Mesendoderm (in vitro differentiated cells): ENCODE measurements around the gene DCLRE1B.

ENCODE experiments used
- DNase-seq: peaks from one replicate; pipeline ENCODE4 v3.0.0; 2013
- H2AK5ac ChIP-seq: 2 replicates; pipeline ENCODE4 v1.6.1; 2013; ENCODE audit warnings: low read length, inconsistent platforms
- H2BK120ac ChIP-seq: 2 replicates; pipeline ENCODE4 v1.6.1; 2013; ENCODE audit warnings: low read depth, mild to moderate bottlenecking, low read length, moderate library complexity, mixed read lengths
- H2BK15ac ChIP-seq: replicated peaks from 2 replicates; pipeline ENCODE4 v1.6.1; 2013; ENCODE audit warnings: low read depth, mild to moderate bottlenecking, moderate library complexity
- H2BK5ac ChIP-seq: 2 replicates; pipeline ENCODE4 v1.6.1; 2013; ENCODE audit warnings: low read length, inconsistent platforms
- H3K18ac ChIP-seq: 2 replicates; pipeline ENCODE4 v1.6.1; 2013; ENCODE audit warnings: mild to moderate bottlenecking, low read length, mixed read lengths
- H3K23ac ChIP-seq: one replicate; pipeline ENCODE4 v1.6.1; 2013; ENCODE audit warnings: low read length
- H3K27ac ChIP-seq: 2 replicates; pipeline ENCODE4 v1.5.1; 2013; ENCODE audit warnings: low read depth, mild to moderate bottlenecking, inconsistent platforms, low read length, moderate library complexity
- H3K27me3 ChIP-seq: 2 replicates; pipeline ENCODE4 v1.6.1; 2013; ENCODE audit warnings: low read length, control low read depth, mild to moderate bottlenecking, inconsistent platforms; ENCODE audit not compliant: insufficient read depth, poor library complexity
- H3K36me3 ChIP-seq: 2 replicates; pipeline ENCODE4 v1.6.1; 2013; ENCODE audit warnings: low read length, inconsistent platforms; ENCODE audit not compliant: control insufficient read depth, insufficient read depth
- H3K4ac ChIP-seq: one replicate; pipeline ENCODE4 v1.6.1; 2013; ENCODE audit warnings: low read depth, mild to moderate bottlenecking, low read length, moderate library complexity
- H3K4me1 ChIP-seq: 2 replicates; pipeline ENCODE4 v1.6.1; 2013; ENCODE audit warnings: low read depth, low read length, inconsistent platforms; ENCODE audit not compliant: control insufficient read depth
- H3K4me2 ChIP-seq: 2 replicates; pipeline ENCODE4 v1.6.1; 2013; ENCODE audit warnings: low read length
- H3K4me3 ChIP-seq: 2 replicates; pipeline ENCODE4 v1.5.1; 2013; ENCODE audit warnings: mild to moderate bottlenecking, low read length
- H3K56ac ChIP-seq: one replicate; pipeline ENCODE4 v1.6.1; 2013; ENCODE audit warnings: low read length
- H3K79me1 ChIP-seq: 2 replicates; pipeline ENCODE4 v1.6.1; 2013; ENCODE audit warnings: low read length, inconsistent platforms
- H3K79me2 ChIP-seq: 2 replicates; pipeline ENCODE4 v1.6.1; 2013; ENCODE audit warnings: mild to moderate bottlenecking, low read length; ENCODE audit not compliant: control insufficient read depth, insufficient read depth
- H3K9ac ChIP-seq: 2 replicates; pipeline ENCODE4 v1.6.1; 2013; ENCODE audit warnings: low read length, inconsistent platforms
- H4K5ac ChIP-seq: one replicate; pipeline ENCODE4 v1.6.1; 2013; ENCODE audit warnings: low read length
- H4K8ac ChIP-seq: one replicate; pipeline ENCODE4 v1.6.1; 2013; ENCODE audit warnings: low read depth, mild to moderate bottlenecking, control low read depth, low read length, moderate library complexity
- WGBS: extraction: QIAGEN DNeasy Blood & Tissue Kit; methylation state at CpG from one replicate; pipeline ENCODE4 v1.1.7; 2013; ENCODE audit warnings: low lambda C conversion rate, missing lambda C conversion rate; ENCODE audit not compliant: insufficient coverage; ENCODE audit errors: extremely low coverage; 5-methylcytosine and 5-hydroxymethylcytosine counted together

Gene DCLRE1B

DNA sequence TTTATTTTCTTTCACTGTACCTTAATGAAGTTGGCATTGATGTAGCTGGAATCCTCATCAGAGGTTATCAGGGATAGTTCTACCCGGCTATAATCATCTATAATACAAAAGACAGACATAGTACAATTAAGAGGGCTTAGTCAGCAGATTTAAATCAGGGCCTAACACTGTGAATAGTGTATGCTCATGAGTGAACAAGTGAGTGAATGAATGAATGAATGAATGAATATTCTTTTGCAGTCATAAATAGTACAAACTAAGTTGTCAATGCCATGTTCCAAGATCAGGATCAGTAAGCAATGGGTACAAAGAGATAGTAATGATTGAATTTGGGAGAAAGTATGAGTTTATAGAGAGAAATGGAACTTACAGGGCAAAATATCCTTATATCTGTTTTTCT is 46.1 kb upstream of the DCLRE1B start:
- no peak overlapping the region for H3K23ac ChIP-seq
- H3K4me3 ChIP-seq: no peak overlapping the region
- no peak for DNase-seq
- no CpG with 5 or more reads among the region's 1 CpG for WGBS
- no peaks in the 10 kb centered on the region for H3K4me1 ChIP-seq
- H2BK15ac ChIP-seq: no peak overlapping the region
- no peak overlapping the region for H2BK5ac ChIP-seq
- H3K79me1 ChIP-seq: no peaks in the 10 kb centered on the region
- H3K36me3 ChIP-seq: no peaks in the 10 kb centered on the region
- no peak overlapping the region for H3K4me2 ChIP-seq
- H3K4ac ChIP-seq: no peak overlapping the region
- no peaks in the 10 kb centered on the region for H3K79me2 ChIP-seq
- no peak overlapping the region for H3K18ac ChIP-seq
- no peak overlapping the region for H3K9ac ChIP-seq
- H3K56ac ChIP-seq: no peak overlapping the region
- no peak overlapping the region for H4K8ac ChIP-seq
- no peak overlapping the region for H3K27ac ChIP-seq
- H2BK120ac ChIP-seq: no peak overlapping the region
- H4K5ac ChIP-seq: no peak overlapping the region
- no peak overlapping the region for H2AK5ac ChIP-seq
- no peaks in the 10 kb centered on the region for H3K27me3 ChIP-seq

GRCh38 chr1:113859478-113860175 is 45.5 kb upstream of the DCLRE1B start:
- no peak overlapping the region for H2AK5ac ChIP-seq
- WGBS: no CpG with 5 or more reads among the region's 3 CpGs

GRCh38 chr1:113860891-113861290 is 44.2 kb upstream of the DCLRE1B start:
- no peak overlapping the region for H2BK120ac ChIP-seq
- no peaks in the 10 kb centered on the region for H3K79me2 ChIP-seq
- no peaks in the 10 kb centered on the region for H3K79me1 ChIP-seq
- no peak overlapping the region for H4K5ac ChIP-seq
- no peak overlapping the region for H3K4me2 ChIP-seq
- no peak overlapping the region for H3K9ac ChIP-seq
- H4K8ac ChIP-seq: no peak overlapping the region
- no peaks in the 10 kb centered on the region for H3K4me1 ChIP-seq
- H3K27me3 ChIP-seq: no peaks in the 10 kb centered on the region
- no peak for DNase-seq
- H3K27ac ChIP-seq: no peak overlapping the region
- H3K4me3 ChIP-seq: no peak overlapping the region
- no peak overlapping the region for H3K18ac ChIP-seq
- H2BK5ac ChIP-seq: no peak overlapping the region
- H3K36me3 ChIP-seq: no peaks in the 10 kb centered on the region
- no peak overlapping the region for H3K23ac ChIP-seq
- H3K56ac ChIP-seq: no peak overlapping the region
- no peak overlapping the region for H2AK5ac ChIP-seq
- no CpG with 5 or more reads among the region's 3 CpGs for WGBS
- H3K4ac ChIP-seq: no peak overlapping the region
- no peak overlapping the region for H2BK15ac ChIP-seq

More at GRCh38 chr1:113859478-113860175, 45.5 kb upstream of the DCLRE1B start:
- Histone ChIP-seq H3K79me2 (no peaks in the 10 kb centered on the region), H3K27ac (no peak overlapping the region), H3K4me3 (no peak overlapping the region), H3K18ac (no peak overlapping the region), H4K8ac (no peak overlapping the region), H3K79me1 (no peaks in the 10 kb centered on the region), H3K4ac (no peak overlapping the region), H3K27me3 (no peaks in the 10 kb centered on the region), H2BK120ac (no peak overlapping the region), H2BK5ac (no peak overlapping the region), H3K56ac (no peak overlapping the region), H4K5ac (no peak overlapping the region), H3K4me2 (no peak overlapping the region), H2BK15ac (no peak overlapping the region), H3K23ac (no peak overlapping the region), H3K36me3 (no peaks in the 10 kb centered on the region), H3K9ac (no peak overlapping the region), H3K4me1 (no peaks in the 10 kb centered on the region)
- DNase-seq: no peak

GRCh38 chr1:113861641-113862040 is 43.5 kb upstream of the DCLRE1B start:
- no peak overlapping the region for H3K56ac ChIP-seq
- H3K27ac ChIP-seq: no peak overlapping the region
- no peak for DNase-seq
- no peak overlapping the region for H2BK120ac ChIP-seq
- no CpG with 5 or more reads among the region's 5 CpGs for WGBS
- no peak overlapping the region for H3K4me2 ChIP-seq
- no peaks in the 10 kb centered on the region for H3K27me3 ChIP-seq
- no peak overlapping the region for H4K8ac ChIP-seq
- H2AK5ac ChIP-seq: no peak overlapping the region
- no peak overlapping the region for H3K18ac ChIP-seq
- no peaks in the 10 kb centered on the region for H3K79me2 ChIP-seq
- no peaks in the 10 kb centered on the region for H3K79me1 ChIP-seq
- no peak overlapping the region for H2BK5ac ChIP-seq
- no peak overlapping the region for H3K23ac ChIP-seq
- no peak overlapping the region for H4K5ac ChIP-seq
- no peak overlapping the region for H3K4ac ChIP-seq
- no peaks in the 10 kb centered on the region for H3K36me3 ChIP-seq
- H2BK15ac ChIP-seq: no peak overlapping the region
- no peak overlapping the region for H3K9ac ChIP-seq
- H3K4me1 ChIP-seq: no peaks in the 10 kb centered on the region
- H3K4me3 ChIP-seq: no peak overlapping the region

- Histone ChIP-seq H3K4me2 (no peak overlapping the region), H3K4me1 (no peaks in the 10 kb centered on the region), H3K9ac (no peak overlapping the region), H4K8ac (no peak overlapping the region), H3K56ac (no peak overlapping the region), H3K4ac (no peak overlapping the region), H3K18ac (no peak overlapping the region), H3K27ac (no peak overlapping the region), H3K79me1 (no peaks in the 10 kb centered on the region), H3K4me3 (no peak overlapping the region), H3K36me3 (no peaks in the 10 kb centered on the region), H2BK15ac (no peak overlapping the region), H2BK5ac (no peak overlapping the region), H3K27me3 (no peaks in the 10 kb centered on the region), H3K23ac (no peak overlapping the region), H3K79me2 (no peaks in the 10 kb centered on the region), H2AK5ac (no peak overlapping the region), H4K5ac (no peak overlapping the region), H2BK120ac (no peak overlapping the region)
- no CpG with 5 or more reads among the region's 4 CpGs for WGBS
- no peak for DNase-seq
These were observed 36.6 kb upstream of the DCLRE1B start for GRCh38 chr1:113868387-113869083.
